ENCODE results near the gene IL11.

Gene IL11

GRCh38 chr19:55325172-55325571, 45.1 kb downstream of the IL11 start, which contains the start of gene TMEM150B:
TMEM150B (minus strand) TSS chr19:55325341; CDS start chr19:55321036, 4,305 bp downstream.
- no peak for DNase-seq (ENCODE audit: low spot score)

GRCh38 chr19:55324662-55325061, 45.6 kb downstream of the IL11 start:
- H3K27ac ChIP-seq, result peak overlapping the region; percentile 37 to 58

More at GRCh38 chr19:55325172-55325571, 45.1 kb downstream of the IL11 start, which contains the start of gene TMEM150B:
- Histone ChIP-seq H3K4me3 (no peak within 1 kb of the TSS), H3K27ac (peak within 1 kb of the TSS; percentile 37 to 58)
- TF ChIP-seq, protein P1, sequence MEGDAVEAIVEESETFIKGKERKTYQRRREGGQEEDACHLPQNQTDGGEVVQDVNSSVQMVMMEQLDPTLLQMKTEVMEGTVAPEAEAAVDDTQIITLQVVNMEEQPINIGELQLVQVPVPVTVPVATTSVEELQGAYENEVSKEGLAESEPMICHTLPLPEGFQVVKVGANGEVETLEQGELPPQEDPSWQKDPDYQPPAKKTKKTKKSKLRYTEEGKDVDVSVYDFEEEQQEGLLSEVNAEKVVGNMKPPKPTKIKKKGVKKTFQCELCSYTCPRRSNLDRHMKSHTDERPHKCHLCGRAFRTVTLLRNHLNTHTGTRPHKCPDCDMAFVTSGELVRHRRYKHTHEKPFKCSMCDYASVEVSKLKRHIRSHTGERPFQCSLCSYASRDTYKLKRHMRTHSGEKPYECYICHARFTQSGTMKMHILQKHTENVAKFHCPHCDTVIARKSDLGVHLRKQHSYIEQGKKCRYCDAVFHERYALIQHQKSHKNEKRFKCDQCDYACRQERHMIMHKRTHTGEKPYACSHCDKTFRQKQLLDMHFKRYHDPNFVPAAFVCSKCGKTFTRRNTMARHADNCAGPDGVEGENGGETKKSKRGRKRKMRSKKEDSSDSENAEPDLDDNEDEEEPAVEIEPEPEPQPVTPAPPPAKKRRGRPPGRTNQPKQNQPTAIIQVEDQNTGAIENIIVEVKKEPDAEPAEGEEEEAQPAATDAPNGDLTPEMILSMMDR (IDR thresholded peaks at IDR 0.05), result no peak

DNA sequence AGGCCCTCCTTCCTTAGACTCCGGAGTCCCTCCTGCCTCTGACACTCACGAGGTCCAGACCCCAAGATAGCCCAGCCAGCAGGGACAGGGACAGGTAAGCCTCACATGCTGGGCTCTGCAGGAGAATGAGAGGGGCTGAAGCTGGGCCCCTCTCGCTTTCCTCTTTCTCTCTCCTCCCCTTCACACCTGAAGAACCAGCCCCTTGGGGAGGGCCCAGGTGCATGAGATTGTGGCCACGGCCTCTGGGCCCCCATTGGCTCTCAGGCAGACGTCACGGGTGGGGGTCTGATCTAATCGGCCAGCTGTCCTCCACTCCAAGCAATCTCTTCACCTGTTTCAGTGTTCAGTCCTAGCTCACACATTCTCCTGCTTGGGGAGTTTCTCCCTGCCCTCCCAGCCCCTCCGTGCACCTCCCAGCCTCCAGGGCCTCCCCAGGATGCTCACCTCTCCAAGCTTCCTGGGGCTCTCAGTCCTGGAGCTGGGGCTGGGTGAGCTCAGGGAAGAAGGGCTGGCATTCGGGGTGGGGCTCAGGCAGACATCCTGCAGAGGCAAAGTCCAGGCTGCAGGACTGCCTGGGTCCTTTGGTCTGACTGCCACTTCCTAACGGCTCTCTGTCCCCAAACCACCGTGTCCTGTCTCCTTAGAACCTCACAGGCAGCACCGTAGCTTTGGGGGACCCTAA, 47.9 kb downstream of the IL11 start:
- DNase-seq (ENCODE audit: low spot score), result no peak
- TF ChIP-seq, protein P1 (IDR thresholded peaks at IDR 0.05), result no peak
- Histone ChIP-seq H3K27ac (peak overlapping the region in 1 of 2 donors; percentile 22), H3K4me3 (no peak overlapping the region)

More at GRCh38 chr19:55324662-55325061, 45.6 kb downstream of the IL11 start:
- TF ChIP-seq, protein P1 (IDR thresholded peaks at IDR 0.05), result no peak
- no peak overlapping the region for H3K4me3 ChIP-seq
- no peak for DNase-seq (ENCODE audit: low spot score)

GRCh38 chr19:55321466-55322137, 48.7 kb downstream of the IL11 start:
- no peak for DNase-seq (ENCODE audit: low spot score)
- TF ChIP-seq, protein P1 (IDR thresholded peaks at IDR 0.05), result no peak
- H3K4me3 ChIP-seq, result no peak overlapping the region
- no peak overlapping the region for H3K27ac ChIP-seq

DNA sequence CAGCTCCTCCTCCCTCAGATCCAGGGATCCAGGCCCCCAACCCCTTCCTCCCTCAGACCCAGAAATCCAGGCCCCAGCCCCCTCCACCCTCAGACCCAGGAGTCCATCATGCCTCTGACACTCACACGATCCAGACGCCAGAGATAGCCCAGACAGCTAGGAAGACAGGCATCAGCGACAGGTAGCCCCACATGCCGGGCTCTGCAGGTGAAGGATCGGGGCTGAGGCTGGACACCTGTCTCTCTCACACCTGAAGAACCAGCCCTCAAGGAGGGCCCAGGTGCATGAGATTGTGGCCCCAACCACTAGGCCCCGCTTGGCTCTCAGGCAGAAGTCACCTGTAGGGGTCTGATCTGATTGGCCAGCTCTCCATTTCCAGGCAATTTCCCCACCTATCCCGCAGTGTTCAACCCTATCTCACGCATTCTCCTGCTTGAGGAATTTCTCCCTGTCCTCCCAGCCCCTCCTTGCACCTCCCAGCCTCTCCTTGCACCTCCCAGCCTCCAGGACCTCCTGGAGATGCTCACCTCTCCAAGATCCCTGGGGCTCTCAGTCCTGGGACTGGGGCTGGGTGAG, 49.3 kb downstream of the IL11 start:
- TF ChIP-seq, protein P1 (IDR thresholded peaks at IDR 0.05), result no peak
- no peak overlapping the region for H3K4me3 ChIP-seq
- H3K27ac ChIP-seq, result no peak overlapping the region
- DNase-seq (ENCODE audit: low spot score), result no peak

GRCh38 chr19:55319785-55320184, 50.5 kb downstream of the IL11 start:
- Histone ChIP-seq H3K4me3 (peak overlapping the region; percentile 1), H3K27ac (no peak overlapping the region)
- TF ChIP-seq, protein P1 (IDR thresholded peaks at IDR 0.05), result no peak
- no peak for DNase-seq (ENCODE audit: low spot score)
